Colonic mucosa (tissue), 4 donors: ENCODE measurements around the gene TMEM14A. TPM values are rescaled to one million over a fixed set of nuclear protein-coding genes. Genes with fewer than 3 reads are reported as not detected.

Experiments
- DNase-seq: peaks from one replicate; pipeline ENCODE4 v3.0.0-alpha.2; 2020
- H3K27ac ChIP-seq: fragments of 200-600 bp; one replicate; pipeline ENCODE4 v1.8.0; 2021
- H3K27me3 ChIP-seq: fragments of 200-600 bp; one replicate; pipeline ENCODE4 v1.8.0; 2021
- H3K36me3 ChIP-seq: fragments of 200-600 bp; one replicate; pipeline ENCODE4 v1.8.0; 2021
- H3K4me1 ChIP-seq: fragments of 200-600 bp; one replicate; pipeline ENCODE4 v1.8.0; 2021; ENCODE audit warnings: mild to moderate bottlenecking
- H3K4me3 ChIP-seq: fragments of 200-600 bp; one replicate; pipeline ENCODE4 v1.8.0; 2021
- H3K9ac ChIP-seq, 2 donors: one replicate each; pipeline ENCODE4 v1.7.0; 2013; ENCODE audit warnings: control low read depth in 2 of 2, low read depth in 2 of 2, low read length in 2 of 2
- H3K9me3 ChIP-seq: fragments of 200-600 bp; one replicate; pipeline ENCODE4 v1.8.0; 2021
- intact Hi-C: fragments of 100-400 bp; cut with DNase I; formaldehyde crosslinking; loops from one replicate; pipeline ENCODE4 v1.14.1; 2022
- total RNA-seq, 2 donors: library from RNA; stranded (reverse); fragmentation: NEBNext Ultra II Directional in 1 of 2; extraction: Animal tissue kit (Norgen Biotek cat#: 25700) in 1 of 2; gene quantifications; one replicate each; pipeline ENCODE4 v1.2.1, GENCODE V29; 2021
- TF ChIP-seq, protein P1 (sequence below): fragments of 200-600 bp; IDR thresholded peaks from one replicate; pipeline ENCODE4 v1.8.0; 2022; ENCODE audit warnings: antibody characterized with exemption, mild to moderate bottlenecking
- donor health status: healthy.
- donor health status: DM: no; HTN: no; CAD: no.
- donor health status: DM: no; HTN: no; CAD: no.

The TMEM14A gene
- total RNA-seq, 2 donors from 2014 or later = 22.0 to 24.1 TPM

- no peak overlapping the region for H3K27ac ChIP-seq
- no peaks in the 10 kb centered on the region for H3K4me1 ChIP-seq
- H3K9ac ChIP-seq = no peak overlapping the region
- intact Hi-C loops = no loop called here
- TF ChIP-seq, protein P1, sequence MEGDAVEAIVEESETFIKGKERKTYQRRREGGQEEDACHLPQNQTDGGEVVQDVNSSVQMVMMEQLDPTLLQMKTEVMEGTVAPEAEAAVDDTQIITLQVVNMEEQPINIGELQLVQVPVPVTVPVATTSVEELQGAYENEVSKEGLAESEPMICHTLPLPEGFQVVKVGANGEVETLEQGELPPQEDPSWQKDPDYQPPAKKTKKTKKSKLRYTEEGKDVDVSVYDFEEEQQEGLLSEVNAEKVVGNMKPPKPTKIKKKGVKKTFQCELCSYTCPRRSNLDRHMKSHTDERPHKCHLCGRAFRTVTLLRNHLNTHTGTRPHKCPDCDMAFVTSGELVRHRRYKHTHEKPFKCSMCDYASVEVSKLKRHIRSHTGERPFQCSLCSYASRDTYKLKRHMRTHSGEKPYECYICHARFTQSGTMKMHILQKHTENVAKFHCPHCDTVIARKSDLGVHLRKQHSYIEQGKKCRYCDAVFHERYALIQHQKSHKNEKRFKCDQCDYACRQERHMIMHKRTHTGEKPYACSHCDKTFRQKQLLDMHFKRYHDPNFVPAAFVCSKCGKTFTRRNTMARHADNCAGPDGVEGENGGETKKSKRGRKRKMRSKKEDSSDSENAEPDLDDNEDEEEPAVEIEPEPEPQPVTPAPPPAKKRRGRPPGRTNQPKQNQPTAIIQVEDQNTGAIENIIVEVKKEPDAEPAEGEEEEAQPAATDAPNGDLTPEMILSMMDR = no peak
- H3K4me3 ChIP-seq = no peak overlapping the region
- no peaks in the 10 kb centered on the region for H3K27me3 ChIP-seq
- H3K9me3 ChIP-seq = no peaks in the 10 kb centered on the region
- no peaks in the 10 kb centered on the region for H3K36me3 ChIP-seq
- no peak for DNase-seq
Observed at GRCh38 chr6:52735071-52735470, 64.2 kb downstream of the TMEM14A start.

- no peak overlapping the region for H3K27ac ChIP-seq
Observed at GRCh38 chr6:52736145-52736544, 65.2 kb downstream of the TMEM14A start.

More at GRCh38 chr6:52736145-52736544, 65.2 kb downstream of the TMEM14A start:
- no peaks in the 10 kb centered on the region for H3K27me3 ChIP-seq
- no peaks in the 10 kb centered on the region for H3K36me3 ChIP-seq
- TF ChIP-seq, protein P1 = no peak
- no peak for DNase-seq
- H3K4me1 ChIP-seq = no peaks in the 10 kb centered on the region
- no peak overlapping the region for H3K4me3 ChIP-seq
- no peak overlapping the region for H3K9ac ChIP-seq
- no peaks in the 10 kb centered on the region for H3K9me3 ChIP-seq
- intact Hi-C loops = no loop called here

Other genes with a start within 250 kb of the TMEM14A start
- 10 to 100 TPM; 19.1 to 21.2 TPM for gene TRAM2, start 94.1 kb upstream of the TMEM14A start, total RNA-seq
- gene GSTA2, start 92.4 kb downstream of the TMEM14A start, total RNA-seq = under 1 TPM; 0.22 to 0.35 TPM
- gene GSTA1, start 132.7 kb downstream of the TMEM14A start, total RNA-seq = 1 to 10 TPM; 6.8 to 8.1 TPM
- gene GSTA5, start 169.7 kb downstream of the TMEM14A start, total RNA-seq = not detected
- not detected for gene GSTA3, start 238.6 kb downstream of the TMEM14A start, total RNA-seq